HG02981 (cell line): ENCODE results near the gene PARVB.

Source experiments
- ATAC-seq: cut with Tn5 transposase; IDR thresholded peaks from one replicate; pipeline ENCODE4 v1.9.1; 2021; ENCODE audit warnings: mild to moderate bottlenecking, moderate library complexity; ENCODE audit not compliant: unreplicated experiment

The PARVB gene

GRCh38 chr22:44026630-44027511 lies 2.8 kb downstream of the PARVB start:
- peak; percentile 47 for ATAC-seq

GRCh38 chr22:44028091-44028490 lies 4.0 kb downstream of the PARVB start:
- no peak for ATAC-seq

GRCh38 chr22:44029069-44029468 lies 5.0 kb downstream of the PARVB start:
- no peak for ATAC-seq

DNA sequence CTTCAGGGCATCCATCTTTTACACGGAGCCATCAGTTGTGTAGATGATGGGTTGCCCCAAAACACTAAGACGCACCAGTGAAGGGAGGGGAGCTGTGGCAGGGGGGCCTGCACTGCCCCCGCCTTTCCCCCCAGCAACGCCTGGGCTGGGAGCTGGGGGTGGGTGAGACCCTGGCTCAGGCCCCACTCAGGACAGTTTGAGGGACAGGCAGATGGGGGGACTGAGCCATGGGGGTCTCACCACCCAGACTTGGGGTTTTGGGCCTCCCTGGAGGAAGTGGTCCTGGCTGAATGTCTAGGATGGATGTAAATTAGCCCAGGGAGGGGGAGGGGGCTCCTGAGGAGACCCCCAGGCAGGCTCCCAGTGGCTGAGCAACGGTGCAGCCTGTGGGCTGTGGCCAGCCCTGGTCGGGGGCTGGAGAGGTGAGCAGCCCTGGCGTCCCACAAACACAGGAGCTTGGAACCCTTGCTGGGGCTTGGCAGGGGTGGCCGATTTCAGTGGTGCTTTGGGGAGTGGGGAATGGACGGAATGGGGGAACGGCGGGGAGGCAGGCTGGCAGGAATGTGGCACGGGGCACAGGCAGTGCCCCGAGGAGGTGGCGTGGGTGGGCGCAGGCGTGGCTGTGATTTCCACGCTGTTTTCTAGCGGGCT lies 6.1 kb downstream of the PARVB start:
- no peak for ATAC-seq

- ATAC-seq, result no peak
Measured at GRCh38 chr22:44030702-44031082, 6.6 kb downstream of the PARVB start.

GRCh38 chr22:44031158-44031952 lies 7.3 kb downstream of the PARVB start:
- no peak for ATAC-seq

GRCh38 chr22:44032126-44032730 lies 8.1 kb downstream of the PARVB start:
- no peak for ATAC-seq

DNA sequence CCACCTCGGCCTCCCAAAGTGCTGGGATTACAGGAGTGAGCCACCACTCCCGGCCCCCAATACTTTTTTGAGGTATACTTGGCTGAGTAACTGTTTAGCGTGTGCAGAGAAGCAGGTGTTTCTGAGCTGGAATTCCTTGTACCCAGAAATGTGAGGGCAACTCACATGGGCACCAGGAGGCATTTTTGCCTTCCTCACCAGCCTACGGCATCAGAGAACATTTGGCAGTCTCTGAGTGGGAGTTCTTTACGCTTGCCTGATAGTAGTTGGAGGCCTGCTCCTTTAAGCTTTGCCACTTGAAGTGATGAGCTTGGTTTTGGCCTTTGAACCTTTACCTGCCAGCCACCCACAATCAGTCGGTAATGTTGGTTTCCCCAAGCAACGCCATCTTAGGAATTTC lies 9.2 kb downstream of the PARVB start:
- no peak for ATAC-seq

- no peak for ATAC-seq
Measured at GRCh38 chr22:44033694-44034093, 9.6 kb downstream of the PARVB start.

- no peak for ATAC-seq
Measured at GRCh38 chr22:44037519-44038375, 13.6 kb downstream of the PARVB start.

- no peak for ATAC-seq
Measured at GRCh38 chr22:44039566-44040171, 15.6 kb downstream of the PARVB start.

DNA sequence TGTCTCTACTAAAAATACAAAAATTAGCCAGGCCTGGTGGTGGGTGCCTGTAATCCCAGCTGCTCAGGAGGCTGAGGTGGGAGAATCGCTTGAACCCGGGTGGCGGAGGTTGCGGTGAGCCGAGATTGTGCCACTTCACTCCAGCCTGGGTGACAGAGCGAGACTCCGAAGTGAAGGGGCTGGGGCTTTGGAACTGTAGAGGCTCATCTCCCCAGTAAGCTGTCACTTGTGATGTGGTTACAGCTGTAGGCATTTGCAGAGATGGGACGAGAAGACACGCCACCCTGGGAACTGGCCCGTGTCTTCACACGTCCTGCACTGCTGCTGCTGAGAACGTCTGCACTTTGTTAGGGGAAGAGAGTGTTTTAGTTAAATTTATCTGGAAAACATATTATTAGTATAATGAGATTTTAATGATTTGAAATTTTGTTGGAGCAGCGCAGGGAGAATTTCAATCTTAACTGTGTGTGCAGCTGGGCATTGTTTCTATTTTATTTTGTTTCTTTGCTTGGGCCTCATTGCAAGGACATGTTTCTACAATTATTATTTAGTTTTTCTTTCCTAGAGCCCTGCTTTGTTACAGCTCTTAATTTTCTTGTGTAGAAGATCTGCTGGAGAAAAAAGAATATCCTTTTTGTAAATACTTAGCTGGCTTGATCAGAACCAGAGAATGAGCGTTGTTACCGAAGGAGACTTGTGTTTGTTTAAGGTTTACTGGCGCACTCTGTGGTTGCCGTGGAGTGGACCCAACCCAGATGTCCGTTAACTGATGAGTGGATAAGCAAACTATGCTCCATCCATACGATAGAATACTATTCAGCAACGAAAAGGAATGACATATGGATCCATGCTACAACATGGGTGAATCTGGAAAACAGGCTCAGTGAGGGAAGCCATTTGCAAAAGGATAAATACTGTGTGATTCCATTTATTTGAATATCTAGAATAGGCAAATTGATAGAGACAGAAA lies 18.4 kb downstream of the PARVB start:
- peak; percentile 67 for ATAC-seq

GRCh38 chr22:44045145-44045544 lies 21.0 kb downstream of the PARVB start:
- no peak for ATAC-seq

GRCh38 chr22:44046485-44047141 lies 22.5 kb downstream of the PARVB start:
- ATAC-seq, result no peak

DNA sequence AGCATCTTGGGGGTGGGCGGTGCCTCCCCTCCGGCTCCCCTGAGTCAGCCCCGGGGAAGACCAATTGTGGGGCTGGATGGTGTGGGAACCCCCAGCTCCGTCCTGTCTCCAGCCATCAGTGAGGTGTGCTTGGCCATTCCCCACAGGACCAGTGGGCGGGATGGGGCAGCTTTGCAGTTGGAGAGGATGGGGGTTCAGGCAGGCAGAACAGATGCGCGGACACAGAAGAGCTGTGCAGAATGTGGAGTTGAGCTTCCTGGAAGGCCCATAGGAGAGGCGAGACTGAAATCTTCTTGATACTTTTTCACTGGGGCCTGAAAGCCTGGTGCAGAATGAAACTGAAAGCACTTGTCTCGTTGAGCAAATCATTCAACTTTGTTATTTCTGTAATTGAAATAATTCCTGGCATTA lies 23.8 kb downstream of the PARVB start:
- no peak for ATAC-seq

DNA sequence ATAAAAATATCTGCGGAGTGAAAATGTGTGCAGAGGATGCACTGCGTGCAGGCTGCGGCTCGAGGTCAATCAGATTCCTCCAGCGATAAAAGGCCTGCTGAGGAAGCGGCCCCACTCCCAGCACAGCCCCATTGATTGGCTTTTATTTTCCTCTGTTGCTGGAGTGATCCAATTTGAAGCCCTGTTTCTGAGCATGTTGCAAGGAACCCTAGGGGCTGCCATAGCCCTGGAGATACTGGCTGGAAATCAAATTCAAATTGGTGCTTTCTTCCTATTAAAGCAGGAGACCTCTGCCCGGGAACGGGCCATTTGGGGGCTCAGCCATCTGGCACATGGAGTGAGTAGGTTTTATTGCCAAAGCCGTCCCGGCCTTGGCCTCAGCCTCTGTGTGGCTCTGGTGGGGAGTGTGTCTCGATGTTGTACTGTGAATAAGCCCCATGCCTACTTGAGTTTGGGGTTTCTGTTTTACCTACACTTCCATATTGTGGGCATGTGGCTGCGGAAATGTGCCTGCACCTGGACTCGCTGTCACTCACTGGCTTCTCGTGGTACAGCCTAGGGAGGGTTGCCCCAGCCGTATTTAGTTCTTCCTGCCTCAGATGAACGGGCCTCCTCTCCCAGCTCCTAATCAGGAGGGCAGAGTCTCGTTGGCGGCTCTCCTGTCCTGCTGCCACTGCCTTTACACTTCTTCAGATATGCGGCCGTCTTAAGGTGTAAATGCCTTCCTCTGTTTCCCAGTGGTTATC lies 25.6 kb downstream of the PARVB start:
- ATAC-seq, result no peak

DNA sequence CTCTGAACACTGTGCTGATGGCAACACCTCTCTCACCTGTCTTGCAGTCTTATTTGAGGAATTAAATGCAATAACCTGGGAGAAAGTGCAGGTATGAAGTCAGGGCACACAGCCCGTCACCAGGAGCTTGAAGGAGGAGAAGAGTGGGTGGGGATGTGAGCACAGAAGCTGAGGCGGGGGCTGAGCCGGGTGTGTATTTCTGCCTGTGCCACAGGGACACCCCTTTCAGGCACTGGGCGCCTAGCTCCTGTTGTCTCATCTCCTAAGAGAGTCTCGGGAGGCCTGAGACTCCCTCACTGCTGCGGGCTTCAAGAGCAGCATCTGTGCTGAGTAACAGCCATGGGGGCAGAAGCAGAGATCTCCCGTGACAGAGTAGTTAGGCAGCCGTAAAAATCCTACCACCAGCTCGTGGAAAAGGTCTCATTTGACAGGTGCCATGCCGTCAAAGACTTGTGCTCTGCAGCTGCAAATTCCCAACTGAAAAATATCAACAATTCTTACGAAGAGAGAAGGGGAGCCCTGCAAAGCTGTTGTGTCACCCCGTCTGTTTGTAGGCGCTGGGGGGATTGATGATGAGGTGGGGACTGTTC lies 26.8 kb downstream of the PARVB start:
- no peak for ATAC-seq
